ENCODE data around the gene UBE2J2.

Gene UBE2J2

DNA sequence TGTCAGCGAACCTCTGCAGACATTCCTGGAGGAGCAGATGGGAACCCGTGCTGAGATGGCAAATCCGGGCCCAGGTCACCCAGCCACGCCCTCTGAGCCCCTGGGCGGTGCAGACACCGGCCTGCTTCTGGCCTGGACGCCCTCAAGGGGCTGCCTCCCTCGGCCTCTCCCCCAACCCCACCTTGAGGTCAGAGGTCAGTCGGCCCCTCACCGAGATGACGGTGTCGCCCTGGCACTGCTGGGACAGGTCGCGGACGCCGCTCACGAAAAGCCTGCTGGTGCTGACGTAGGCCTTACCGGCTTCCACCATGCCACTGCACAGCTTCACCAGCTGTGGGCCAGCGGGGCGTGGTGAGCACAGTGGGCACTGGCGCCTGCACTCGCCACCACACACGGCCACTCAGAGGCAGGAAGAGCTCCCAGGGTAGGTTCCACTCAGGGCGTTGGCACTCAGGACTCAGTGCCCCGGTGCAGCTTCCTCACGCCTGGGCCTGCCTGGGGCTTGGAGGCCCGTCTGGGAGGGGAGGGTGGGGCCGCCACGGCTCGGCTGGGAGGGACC is 29.4 kb upstream of the UBE2J2 start:
- TF ChIP-seq, protein P1, sequence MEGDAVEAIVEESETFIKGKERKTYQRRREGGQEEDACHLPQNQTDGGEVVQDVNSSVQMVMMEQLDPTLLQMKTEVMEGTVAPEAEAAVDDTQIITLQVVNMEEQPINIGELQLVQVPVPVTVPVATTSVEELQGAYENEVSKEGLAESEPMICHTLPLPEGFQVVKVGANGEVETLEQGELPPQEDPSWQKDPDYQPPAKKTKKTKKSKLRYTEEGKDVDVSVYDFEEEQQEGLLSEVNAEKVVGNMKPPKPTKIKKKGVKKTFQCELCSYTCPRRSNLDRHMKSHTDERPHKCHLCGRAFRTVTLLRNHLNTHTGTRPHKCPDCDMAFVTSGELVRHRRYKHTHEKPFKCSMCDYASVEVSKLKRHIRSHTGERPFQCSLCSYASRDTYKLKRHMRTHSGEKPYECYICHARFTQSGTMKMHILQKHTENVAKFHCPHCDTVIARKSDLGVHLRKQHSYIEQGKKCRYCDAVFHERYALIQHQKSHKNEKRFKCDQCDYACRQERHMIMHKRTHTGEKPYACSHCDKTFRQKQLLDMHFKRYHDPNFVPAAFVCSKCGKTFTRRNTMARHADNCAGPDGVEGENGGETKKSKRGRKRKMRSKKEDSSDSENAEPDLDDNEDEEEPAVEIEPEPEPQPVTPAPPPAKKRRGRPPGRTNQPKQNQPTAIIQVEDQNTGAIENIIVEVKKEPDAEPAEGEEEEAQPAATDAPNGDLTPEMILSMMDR (IDR thresholded peaks at IDR 0.05; ENCODE audit: control extremely low read depth, extremely low read depth, low read depth, missing control alignments) = no peak
- DNase-seq (ENCODE audit: extremely low spot score) = no peak
- ChIA-PET CTCF (no interaction called here), POLR2A (no interaction called here)

- no peak for DNase-seq (ENCODE audit: extremely low spot score)
- ChIA-PET POLR2A (no interaction called here), CTCF (interaction anchor here (1.2 kb wide), 1 partner anchor 70 kb away, joined by 3 read pairs; no protein-coding TSS in a partner anchor)
- TF ChIP-seq, protein P1 (IDR thresholded peaks at IDR 0.05; ENCODE audit: control extremely low read depth, extremely low read depth, low read depth, missing control alignments) = peak; percentile 45
Observed at GRCh38 chr1:1302006-1302430, 28.4 kb upstream of the UBE2J2 start.

DNA sequence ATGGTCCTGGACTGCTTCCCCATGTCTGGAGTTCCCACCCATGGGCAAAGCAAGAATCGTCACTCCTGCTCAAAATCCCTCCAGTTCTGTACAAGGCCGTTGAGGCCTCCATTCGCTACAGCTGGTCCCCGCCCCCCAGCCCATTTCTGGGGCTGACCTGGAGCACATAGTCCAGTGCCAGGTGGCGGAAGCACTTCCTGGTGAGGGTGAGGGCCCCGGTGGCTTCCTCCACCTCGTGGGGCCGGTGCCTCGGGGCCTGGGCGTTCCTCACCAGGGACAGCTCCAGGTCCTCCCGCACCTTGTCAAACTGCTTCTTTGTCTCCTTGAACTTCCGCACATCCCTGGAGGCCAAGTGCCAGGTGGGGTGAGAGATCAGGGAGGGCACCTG is 26.7 kb upstream of the UBE2J2 start:
- no peak for DNase-seq (ENCODE audit: extremely low spot score)
- TF ChIP-seq, protein P1 (IDR thresholded peaks at IDR 0.05; ENCODE audit: control extremely low read depth, extremely low read depth, low read depth, missing control alignments) = no peak
- POLR2A ChIA-PET = no interaction called here
- CTCF ChIA-PET = interaction anchor here (1.0 to 1.8 kb wide), 5 partner anchors 9 to 26 kb away, joined by 3 to 14 read pairs (median 5); partner anchors contain the start of gene UBE2J2

DNA sequence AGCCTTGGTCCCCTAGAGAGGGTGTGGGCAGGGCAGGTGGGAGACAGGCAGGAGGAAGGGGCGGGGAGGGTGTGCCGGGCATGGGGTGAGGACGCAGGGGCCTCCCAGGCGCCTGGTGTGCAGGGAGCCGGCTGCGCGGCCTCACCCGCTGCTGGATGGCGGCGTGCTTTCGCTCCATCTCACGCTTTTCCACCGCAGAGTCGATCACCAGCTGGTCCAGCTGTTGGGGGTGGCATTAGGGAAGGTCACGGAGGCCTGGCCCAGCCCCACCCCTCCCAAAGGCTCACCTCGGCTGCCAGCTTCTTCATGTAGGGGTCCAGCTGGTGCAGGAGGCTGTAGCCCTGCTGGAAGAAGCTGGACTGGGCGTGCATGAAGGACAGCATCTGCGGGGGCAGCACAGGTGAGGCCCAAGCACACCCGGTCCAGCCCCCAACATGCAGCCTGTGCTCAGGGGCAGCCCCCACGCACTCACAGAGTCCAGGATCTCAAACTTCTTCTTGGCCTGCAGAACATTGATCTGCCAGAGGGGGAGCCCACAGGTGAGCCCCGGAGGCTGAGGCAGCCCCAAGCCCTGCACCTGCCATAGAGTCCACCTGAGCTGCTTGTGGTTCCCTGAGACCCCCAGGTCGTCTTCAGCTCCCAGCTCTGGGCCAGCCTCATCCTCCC is 26.2 kb upstream of the UBE2J2 start:
- CTCF ChIA-PET = interaction anchor here (1.0 to 1.8 kb wide), 5 partner anchors 9 to 26 kb away, joined by 3 to 14 read pairs (median 5); partner anchors contain the start of gene UBE2J2
- no peak for DNase-seq (ENCODE audit: extremely low spot score)
- POLR2A ChIA-PET = no interaction called here
- TF ChIP-seq, protein P1 (IDR thresholded peaks at IDR 0.05; ENCODE audit: control extremely low read depth, extremely low read depth, low read depth, missing control alignments) = peak; percentile 49

DNA sequence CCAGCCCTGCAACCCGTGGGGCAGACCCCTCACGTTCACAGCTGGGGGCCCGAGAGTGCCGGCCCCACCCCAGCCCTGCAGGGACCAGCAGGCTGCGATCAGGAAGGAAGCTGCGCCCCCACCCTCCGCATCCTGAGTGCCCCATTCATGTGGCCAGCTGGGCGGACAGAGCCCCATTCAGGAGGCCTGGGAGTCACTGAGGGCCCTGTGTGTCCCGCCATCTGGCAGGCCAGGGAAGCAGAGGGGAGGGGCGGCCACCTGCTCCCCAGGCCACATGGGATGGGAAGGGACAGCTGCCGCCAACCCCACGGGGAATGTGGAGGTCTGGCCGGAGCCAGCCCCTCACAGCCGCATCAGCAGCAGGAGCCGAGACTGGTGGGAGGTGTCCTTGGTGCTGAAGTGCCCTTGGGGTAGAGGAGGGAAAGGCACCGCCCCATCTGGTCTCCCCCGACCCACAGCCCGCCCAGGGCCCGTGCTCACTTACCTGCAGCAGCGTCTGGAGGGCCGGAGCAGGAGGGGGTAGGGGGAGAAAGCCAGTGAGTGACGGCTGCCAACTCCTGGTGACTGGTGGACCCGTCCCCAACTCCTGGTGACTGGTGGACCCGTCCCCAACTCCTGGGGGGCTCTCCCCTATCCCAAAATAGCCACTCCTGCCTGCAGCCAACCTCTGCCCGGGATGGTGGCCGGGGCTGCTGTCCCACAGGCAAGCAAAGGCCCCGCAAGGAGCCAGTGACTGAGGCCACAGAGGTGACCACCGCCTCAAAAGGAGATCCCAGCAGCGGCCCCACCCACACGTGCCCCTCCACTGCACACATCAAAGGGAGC is 25.4 kb upstream of the UBE2J2 start:
- CTCF ChIA-PET = interaction anchor here (1.0 to 1.8 kb wide), 5 partner anchors 8 to 314 kb away, joined by 3 to 14 read pairs (median 5); no protein-coding TSS in a partner anchor
- TF ChIP-seq, protein P1 (IDR thresholded peaks at IDR 0.05; ENCODE audit: control extremely low read depth, extremely low read depth, low read depth, missing control alignments) = no peak
- POLR2A ChIA-PET = no interaction called here
- no peak for DNase-seq (ENCODE audit: extremely low spot score)

- ChIA-PET POLR2A (no interaction called here), CTCF (interaction anchor here (1.0 kb wide), 1 partner anchor 313 kb away, joined by 3 read pairs; no protein-coding TSS in a partner anchor)
- DNase-seq (ENCODE audit: extremely low spot score) = no peak
- TF ChIP-seq, protein P1 (IDR thresholded peaks at IDR 0.05; ENCODE audit: control extremely low read depth, extremely low read depth, low read depth, missing control alignments) = no peak
Observed at GRCh38 chr1:1297802-1298424, 24.3 kb upstream of the UBE2J2 start.

Measured in GM10248 (cell line).